Activated T-cell treated with anti-CD3 and anti-CD28 coated beads for 24 hours (primary cell): ENCODE results near the gene IQCN.

Source experiments
- DNase-seq: peaks from one replicate; pipeline ENCODE4 v3.0.0-alpha.2; 2020; ENCODE audit warnings: low read depth

The IQCN gene

DNA sequence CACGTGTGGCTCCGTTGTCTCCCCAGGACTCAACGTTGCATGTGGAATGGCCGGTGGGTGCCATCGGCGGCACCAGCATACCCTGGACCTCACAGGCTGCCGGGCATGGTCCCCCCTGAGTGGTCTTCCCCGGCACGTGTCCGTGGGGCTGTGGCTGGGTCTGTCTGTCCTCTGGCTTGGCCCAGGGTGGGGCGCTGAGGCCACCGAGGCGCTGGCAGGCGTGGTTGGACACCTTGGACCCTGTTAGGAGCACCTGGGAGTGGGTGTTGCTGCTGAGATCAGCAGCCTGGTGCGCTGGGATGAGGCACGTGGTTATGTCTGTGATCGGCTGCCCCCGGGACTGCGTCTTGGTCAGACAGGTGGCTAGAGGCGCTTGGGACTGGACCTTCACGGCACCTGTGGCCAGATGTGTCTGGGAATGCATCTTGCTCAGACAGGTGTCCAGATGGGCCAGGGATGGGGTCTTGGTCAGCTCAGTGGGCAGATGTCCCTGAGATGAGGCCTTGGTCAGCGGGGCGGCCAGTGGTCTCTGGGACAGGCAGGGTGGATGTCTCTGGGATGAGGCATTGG, 9.2 kb downstream of the IQCN start:
- DNase-seq, result no peak

DNA sequence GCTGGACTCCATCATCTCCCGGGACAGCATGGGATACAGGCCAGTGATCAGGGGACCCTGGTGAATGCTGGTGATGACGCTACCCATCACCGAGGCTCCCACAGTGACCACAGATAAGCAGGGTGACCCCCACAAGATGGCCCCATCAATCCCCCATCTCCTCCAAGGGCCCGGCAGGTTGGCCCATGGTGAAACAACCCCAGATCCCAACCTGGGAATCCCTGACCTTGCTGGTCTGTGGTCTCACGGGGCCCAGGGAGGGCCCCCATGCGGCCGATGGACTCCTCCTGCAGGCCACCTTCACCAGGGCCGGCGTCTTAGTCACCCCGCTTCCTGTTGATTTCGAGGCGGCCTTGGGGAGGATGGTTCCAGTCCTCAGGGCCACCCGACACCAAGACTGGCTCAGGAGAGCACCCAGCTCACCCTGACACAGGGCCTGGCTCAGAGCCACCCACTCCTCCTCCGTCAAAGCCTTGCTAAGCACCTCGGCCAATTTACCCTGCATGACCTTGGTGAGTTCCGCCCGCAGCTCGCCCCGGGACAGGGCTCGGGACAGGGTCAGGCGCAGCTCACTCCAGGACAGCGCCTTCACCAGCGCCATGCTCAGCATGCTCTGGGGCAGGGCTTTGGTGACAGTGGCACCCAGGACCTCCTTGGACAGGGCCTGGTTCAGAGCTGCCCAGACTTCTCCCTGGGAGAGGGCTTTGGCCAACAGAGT, 10.0 kb downstream of the IQCN start:
- no peak for DNase-seq

DNA sequence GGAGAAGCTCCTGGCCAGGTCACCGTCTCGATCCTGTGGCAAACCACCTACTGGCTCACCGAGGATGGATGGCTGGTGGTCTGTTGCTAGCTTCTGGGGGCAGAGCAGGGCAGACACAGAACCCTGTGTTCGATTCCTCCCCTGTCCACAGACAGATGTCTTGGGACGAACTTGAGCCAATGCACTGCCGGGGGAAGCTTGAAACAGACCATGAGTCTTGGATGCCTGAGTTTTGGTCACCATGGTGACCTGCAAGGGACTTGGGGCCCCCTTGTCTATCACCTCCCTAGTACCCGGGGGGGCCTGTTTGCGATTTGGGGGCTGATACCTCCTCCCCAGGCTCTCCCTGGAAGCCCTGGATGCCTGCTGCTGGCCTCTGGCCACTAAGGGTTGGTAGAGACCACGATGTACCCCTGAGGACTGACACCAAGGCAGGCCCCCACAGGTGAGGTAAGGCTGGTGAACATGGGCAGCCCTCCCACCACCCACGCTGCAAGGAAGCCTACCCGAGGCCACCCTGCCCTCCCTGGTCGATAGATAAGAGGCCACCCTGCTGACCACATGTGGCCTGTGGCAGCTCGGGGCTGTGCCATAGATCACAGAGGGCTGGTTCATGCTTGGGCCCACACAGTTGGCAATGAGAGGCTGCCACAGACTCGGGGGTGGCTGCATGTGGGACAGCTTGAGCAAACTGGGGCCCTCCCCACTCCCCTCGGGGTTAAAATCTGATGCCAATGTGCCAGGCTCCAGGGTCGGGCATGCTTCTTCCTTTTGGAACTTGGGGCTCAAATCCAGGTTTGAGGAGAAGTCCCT, 10.7 kb downstream of the IQCN start:
- DNase-seq, result no peak

DNA sequence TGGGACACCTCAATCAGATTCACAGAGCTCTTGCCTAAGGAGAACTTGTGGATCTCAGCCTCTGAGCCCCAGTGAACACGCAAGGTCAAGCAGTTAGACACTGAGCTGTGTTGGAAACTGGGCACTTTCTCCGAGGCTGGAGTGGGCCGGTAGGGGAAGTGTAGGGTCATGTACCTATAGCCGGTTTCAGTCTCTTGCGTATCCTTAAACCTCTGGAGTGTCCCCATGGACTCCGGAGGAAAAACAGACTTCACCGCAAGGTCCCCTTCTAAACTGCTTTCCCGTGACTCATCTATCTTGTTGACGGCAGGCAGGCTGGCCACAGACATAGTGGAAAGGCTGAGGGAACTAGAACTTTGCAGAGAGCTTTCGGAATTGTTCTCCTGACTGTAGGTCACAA, 11.3 kb downstream of the IQCN start:
- no peak for DNase-seq

DNA sequence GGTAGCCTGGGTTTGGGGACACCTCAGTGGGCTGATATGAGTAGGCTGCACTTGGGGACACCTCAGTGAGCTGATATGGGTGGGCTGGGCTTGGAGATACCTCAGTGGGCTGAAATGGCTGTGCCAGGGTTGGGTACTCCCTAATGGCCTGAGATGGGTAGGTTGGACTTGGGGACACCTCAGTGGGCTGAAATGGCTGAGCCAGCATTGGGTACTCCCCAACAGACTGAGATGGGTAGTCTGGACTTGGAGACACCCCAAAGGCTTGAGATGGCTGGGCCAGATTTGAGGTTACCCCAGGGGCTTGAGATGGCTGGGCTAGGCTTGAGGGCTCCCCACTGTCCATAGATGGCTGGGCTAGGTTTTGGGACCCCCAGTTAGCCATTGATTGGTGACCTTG, 12.1 kb downstream of the IQCN start:
- DNase-seq, result no peak

DNA sequence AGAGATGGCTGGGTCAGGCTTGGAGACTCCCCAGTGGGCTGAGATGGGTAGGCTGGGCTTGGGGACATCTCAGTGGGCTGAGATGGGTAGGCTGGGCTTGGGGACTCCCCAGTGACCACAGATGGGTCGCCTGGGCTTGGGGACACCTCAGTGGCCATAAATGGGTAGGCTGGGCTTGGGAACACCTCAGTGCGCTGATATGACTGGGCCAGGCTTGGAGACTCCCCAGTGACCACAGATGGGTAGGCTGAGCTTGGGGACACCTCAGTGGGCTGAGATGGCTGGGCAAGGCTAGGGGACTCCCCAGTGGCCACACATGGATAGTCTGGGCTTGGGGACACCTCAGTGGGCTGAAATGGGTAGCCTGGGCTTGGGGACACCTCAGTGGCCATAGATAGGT, 12.8 kb downstream of the IQCN start:
- no peak for DNase-seq

DNA sequence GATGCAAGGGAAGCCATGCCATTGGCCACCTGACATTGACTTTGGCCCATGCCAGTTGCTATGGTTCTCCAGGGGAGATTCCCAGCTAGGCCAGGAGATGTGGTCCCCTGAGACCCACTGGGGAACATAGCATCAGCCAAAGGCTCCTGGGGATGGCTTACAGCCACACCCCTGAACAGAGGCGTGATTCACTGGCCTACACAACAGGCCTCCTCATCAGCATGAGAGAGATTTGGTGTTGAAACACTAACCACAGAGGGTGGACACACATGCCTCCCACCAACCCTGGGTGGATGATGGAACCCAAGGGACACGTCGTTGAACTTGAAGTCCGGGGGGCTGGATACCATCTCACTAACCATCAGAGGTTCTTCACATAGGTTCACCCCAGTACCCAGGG, 14.4 kb downstream of the IQCN start:
- DNase-seq, result no peak

DNA sequence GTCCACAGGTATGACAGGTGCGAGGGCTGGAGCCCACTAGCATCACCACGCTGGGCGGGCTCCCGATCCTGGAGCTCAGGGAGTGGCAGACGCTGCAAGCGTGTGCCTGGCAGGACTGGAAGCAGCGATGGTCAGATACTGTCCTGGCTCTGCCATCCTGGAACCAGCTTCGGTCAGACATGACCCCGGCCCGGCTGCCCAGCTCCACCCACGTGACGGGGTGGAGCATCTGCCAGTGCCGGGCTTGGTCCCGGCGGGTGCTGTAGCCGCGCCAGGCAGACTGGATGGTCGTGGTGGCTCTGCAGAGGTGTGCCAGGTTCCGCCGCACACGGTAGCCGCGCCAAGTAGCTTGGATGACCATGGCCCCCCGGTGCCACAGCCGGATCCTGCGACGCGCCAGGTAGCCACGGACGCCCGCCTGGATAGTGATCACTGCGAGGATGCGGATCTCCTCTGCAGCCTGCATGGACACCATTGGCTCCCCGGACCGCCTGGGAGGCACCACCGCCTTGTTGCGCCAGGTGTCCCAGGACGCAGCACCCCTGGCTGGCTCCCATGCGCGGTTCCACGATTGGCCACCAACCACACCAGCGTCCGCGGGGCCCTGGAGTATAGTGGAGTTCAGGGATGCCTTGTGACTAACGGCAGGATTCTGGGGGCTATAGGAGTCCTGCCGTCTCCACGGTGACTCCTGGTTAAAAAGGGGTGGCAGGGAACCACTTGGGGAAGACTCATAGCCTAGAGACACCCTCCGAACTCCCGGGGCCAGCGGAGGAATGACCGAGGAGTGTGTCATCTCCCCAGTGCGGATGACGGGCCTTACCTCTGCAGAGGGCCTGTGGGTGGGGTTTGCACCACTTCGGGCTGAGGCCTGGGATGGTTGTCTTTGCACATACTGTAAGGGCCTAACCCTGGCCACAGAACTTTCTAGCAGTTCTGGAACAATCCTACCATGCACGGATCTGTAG, 16.5 kb downstream of the IQCN start:
- no peak for DNase-seq

DNA sequence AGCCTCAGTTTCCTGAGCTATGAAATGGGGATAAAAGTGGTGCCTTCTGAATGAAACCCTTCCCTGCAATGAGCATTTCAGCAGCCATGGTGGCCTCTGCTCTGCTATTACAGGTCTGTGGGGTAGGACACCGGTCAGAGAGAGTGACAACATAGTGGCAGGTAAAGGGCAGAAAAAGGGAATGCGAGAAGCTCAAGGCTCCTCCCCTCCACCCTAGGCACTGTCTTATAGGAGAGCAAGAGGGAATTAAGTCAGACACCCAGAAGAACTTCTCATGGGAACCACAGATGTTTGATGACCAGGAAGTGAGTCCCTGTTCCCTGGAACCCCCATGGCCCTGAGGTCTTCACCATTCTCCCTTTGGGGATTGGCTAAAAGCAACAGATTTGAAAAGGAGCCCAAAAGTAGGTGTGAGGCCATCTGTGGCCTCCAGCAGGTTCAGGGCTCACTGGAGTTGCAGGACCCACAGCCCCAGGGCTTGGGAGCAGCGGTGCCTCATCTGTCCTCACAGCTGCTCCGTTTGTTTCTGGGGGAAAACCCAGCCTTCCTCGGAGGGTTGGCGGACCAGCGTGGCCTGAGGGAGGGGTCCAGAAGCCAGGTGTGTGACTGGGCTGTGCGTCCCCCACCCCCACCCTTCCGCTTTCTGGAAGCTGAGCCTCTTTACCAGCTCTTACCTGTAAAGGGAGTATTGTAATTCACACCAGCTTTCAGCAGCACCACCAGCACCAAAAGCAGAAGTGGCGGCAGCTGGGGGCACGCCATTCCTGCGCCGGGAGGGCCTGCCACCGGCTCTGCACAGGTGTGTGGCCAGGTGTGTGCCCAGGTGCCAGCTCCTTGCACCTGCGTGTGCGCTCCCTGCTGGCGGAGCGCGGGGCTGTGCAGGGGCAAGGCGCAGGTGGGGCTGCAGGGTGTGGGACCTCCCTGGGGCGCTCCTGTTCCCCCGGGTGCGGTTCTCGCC, 19.4 kb downstream of the IQCN start:
- DNase-seq, result no peak

DNA sequence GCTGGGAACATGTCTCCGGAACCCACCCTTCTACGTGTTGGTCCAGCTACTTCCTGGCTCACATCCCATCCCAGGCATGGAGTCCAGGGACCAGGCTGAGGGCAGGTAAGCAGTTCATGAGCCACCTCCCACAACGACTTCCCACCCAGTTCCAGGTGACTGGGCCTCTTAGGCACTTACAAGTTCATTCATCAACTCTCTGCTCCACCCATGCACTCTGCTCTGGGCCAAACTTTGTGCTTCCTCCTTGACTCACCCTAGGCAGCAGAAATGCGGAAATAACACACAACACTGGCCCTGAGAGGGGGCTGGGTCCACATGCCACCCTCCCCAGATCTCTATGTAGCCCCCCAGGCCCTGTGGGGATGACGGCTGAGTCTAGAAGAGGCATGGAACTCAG, 20.5 kb downstream of the IQCN start:
- DNase-seq, result no peak

DNA sequence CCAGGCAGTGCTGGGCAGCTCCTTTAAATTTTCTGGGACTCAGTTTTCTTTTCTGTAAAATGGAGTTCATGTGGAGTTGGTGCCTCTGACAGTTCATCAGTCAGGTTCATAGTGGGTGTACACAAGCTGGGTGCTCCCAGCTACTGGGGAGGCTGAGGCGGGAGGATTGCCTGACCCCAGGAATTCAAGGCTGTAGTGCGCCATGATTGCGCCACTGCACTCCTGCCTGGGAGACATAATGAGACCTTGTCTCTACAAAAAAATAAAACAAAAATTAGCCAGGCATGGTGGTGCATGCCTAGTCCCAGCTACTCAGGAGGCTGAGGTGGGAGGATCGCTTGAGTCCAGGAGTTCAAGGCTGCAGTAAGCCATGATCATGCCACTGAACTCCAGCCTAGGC, 21.1 kb downstream of the IQCN start:
- DNase-seq, result no peak

DNA sequence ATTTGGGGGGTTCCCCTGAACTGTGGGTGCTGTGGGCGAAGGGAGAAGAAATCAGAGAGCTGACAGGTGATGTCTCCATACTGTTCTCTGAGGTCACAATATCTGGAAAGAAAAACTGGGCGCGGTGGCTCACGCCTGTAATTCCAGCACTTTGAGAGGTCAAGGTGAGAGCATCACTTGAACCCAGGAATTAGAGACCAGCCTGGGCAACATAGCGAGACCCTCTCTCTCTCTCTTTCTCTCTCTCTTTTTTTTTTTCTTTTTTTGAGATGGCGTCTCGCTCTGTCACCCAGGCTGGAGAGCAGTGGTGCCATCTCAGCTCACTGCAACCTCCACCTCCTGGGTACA, 21.9 kb downstream of the IQCN start:
- DNase-seq, result no peak

DNA sequence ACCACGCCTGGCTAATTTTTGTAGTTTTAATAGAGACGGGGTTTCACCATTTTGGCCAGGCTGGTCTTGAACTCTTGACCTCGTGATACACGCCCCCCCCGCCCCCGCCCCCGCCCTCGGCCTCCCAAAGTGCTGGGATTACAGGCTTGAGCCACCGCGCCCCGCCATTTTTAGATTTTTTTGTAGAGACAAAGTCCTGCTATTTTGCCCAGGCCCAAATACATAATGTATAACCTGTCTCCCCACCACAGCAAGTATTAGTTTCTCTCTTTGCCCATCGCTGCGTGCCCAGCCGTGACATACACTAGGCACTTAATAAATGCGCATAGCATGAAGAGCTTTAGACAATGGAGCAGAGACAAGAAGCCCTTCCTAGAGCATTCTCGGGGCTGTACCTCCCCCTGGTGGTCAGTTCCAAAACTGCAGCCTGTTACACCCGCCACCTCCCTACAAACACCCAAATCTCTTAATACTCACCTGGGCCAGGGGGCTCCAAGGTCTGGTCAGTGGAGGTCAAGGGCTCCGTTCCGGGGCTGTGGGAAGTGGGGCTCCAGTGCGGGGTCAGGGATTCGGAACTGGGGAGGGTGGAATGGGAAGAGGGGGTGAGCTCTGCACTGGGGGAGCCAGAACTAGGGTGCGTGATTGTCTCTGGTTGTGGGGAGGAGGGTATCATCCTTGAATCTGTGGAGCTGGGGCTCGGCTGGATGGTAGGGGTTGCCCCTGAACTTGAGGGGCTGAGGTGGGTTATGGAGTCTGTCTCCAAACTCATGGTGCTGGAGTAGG, 22.5 kb downstream of the IQCN start:
- peak; percentile 70 for DNase-seq

DNA sequence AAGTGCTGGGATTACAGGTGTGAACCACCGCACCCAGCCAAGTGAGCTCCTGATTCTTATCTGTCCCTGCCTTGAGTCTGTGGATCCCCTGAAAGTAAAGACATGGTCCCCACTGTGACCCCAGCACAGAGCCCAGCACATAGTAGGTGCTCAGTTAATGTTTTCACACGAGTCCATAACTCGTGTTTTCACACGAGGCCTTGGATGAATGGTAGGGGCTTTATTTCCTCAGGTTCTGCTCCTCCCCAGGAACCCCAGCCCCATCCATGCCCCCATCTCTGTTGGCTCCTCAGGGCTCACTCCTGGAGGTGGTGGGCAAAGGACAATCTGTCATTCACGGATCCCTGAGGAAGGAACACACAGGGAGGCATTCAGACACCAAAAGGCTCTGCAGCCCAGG, 24.4 kb downstream of the IQCN start:
- DNase-seq, result no peak

DNA sequence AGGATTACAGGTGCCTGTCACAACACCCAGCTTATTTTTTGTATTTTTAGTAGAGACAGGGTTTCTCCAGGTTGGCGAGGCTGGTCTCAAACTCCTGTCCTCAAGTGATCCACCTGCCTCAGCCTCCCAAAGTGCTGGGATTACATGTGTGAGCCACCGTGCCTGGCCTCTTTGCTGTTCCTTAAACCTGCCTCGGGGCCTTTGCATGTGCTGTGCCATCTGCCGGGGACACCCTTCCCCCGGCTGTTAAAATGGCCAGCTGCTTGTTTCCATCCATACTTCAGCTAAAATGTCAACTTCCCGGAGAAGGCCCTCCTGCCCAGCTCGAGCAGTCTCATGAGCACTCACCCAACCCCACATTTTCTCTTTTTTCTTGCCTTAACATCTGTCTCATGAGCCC, 29.0 kb downstream of the IQCN start:
- no peak for DNase-seq

DNA sequence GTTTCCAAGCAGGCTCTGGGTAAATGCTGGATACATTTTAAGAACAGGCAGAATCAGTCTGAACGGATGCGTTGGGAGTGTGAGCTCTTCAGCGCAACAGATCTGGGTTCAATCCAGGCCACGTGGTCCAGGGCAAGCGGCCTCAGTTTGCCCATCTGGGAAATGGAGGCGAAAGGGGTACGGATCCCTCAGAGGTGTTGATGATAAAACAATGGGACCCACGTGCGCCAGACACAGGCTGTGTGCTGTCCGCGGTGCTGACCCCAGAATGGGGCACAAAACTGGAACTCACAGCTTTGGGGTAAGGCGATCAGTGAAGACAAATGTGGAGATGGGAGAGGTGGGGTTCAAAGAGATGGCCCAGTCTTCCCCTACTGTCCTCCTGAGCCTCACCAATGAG, 34.9 kb downstream of the IQCN start:
- no peak for DNase-seq

DNA sequence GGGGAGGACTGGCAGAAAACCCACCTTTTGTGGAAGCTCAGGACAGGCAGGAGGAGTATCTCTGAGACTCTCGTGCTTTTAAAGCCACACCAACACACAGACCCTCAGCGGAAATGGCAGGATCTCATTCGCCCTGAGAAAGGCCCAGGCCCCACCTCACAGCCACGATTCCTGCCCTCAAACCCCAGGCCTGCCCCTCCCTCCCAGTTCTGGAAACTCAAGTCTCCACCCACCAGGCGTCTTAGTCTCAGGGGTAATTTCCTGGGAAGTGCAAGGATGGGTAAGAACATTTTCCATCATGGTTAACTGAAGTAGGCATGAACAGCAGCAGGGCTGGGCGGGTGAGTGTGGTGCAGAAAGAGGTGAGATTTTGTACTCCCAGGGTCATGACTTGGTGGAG, 40.1 kb downstream of the IQCN start:
- no peak for DNase-seq

DNA sequence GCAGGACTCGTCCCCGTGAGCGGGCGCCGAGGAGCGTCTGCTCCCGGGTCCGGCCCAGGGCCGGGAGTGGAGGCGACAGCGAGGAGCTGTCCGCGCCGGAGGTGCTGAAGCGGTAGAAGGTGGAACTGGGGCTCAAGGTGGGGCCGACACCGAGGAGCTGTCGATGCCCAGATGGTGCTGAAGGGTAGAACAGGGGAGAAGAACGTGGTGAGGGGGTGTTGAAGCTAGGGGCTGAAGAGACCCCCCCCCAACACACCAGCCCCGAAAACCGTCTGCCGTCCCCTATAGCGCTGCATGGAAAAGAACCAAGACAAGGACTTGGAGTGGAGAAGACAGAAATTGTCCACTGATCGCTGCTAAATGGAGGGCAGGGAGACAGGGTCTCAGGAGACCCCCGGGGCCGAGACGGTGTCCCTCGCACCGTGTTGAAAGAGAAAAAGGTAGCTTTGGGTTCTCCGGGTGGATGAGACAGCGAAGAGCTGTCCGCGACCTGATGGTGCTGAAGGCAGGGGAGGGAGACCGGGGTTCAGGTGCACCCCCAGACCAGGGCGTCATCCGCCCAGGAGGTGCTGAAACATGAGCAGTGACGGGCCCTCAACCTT, 40.9 kb downstream of the IQCN start:
- no peak for DNase-seq

DNA sequence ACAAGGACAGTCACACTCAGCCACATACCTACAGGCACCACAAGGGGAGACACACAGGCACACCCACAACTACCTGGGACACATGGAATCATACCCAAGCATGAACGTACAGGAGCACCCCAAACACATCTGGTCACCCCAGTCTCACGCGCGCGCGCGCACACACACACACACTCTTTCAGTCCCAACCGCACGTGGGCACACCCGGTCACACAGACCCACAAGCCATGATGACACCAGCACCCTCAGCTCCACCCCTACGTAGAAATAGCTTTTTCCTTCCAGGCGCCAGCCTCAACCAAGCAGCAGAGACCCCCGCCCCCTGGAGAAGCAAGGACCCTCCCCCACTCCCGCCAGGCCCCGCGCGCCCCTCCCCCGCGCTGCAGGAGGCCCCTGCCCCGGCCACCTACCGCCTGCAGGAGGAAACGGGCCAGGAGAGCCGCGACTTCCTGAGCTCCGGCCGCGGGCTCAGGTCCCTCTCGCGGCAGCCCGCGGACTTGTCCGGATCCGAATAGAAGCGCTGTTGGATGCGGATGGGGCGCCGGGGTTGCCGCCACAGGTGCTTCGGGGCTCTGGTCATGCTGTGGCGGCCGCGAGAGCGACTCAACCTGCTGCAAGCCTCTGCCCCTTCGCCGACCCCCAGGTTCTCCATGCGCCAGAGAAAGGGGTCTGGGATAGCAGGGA, 41.6 kb downstream of the IQCN start:
- no peak for DNase-seq
